ENCODE measurements around the gene DCC. TPM values are rescaled to one million over a fixed set of nuclear protein-coding genes. Genes with fewer than 3 reads are reported as not detected.

DCC gene
- total RNA-seq, 4 donors from 2014 or later = 0.13 TPM; not detected in 3

DNA sequence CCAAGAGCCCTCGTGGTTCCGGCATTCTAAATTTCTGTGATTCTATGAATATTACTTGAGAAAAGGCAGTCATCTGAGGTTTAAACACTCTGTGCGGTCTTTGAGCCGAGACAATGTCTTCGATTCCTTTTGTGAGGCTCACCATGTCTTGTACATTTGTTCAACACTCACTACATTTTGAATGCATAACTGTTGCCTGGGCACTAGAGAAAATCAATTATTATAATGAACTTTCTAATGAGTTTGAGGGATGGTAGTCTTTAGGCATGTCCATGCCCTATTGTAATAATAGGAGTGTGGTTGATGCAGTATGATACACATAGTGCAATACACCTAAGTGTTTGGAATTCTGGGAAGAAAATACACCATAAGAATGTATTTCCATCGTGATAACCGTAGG, 1181.1 kb downstream of the DCC start:
- TF ChIP-seq, protein P1, sequence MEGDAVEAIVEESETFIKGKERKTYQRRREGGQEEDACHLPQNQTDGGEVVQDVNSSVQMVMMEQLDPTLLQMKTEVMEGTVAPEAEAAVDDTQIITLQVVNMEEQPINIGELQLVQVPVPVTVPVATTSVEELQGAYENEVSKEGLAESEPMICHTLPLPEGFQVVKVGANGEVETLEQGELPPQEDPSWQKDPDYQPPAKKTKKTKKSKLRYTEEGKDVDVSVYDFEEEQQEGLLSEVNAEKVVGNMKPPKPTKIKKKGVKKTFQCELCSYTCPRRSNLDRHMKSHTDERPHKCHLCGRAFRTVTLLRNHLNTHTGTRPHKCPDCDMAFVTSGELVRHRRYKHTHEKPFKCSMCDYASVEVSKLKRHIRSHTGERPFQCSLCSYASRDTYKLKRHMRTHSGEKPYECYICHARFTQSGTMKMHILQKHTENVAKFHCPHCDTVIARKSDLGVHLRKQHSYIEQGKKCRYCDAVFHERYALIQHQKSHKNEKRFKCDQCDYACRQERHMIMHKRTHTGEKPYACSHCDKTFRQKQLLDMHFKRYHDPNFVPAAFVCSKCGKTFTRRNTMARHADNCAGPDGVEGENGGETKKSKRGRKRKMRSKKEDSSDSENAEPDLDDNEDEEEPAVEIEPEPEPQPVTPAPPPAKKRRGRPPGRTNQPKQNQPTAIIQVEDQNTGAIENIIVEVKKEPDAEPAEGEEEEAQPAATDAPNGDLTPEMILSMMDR (IDR thresholded peaks at IDR 0.05) = no peak
- TF ChIP-seq POLR2A (IDR thresholded peaks at IDR 0.05) = no peak
- intact Hi-C loops (cut with DNase I; ENCODE audit: low total_unique reads) = no loop called here
- WGBS, 2 donors = 85 to 87% methylated on average over 7 of the region's 7 CpGs
- no peak for DNase-seq (ENCODE audit: low spot score in 2 of 2)
- no peak overlapping the region for H3K4me3 ChIP-seq (ENCODE audit: low read depth, poor library complexity, severe bottlenecking)

DNA sequence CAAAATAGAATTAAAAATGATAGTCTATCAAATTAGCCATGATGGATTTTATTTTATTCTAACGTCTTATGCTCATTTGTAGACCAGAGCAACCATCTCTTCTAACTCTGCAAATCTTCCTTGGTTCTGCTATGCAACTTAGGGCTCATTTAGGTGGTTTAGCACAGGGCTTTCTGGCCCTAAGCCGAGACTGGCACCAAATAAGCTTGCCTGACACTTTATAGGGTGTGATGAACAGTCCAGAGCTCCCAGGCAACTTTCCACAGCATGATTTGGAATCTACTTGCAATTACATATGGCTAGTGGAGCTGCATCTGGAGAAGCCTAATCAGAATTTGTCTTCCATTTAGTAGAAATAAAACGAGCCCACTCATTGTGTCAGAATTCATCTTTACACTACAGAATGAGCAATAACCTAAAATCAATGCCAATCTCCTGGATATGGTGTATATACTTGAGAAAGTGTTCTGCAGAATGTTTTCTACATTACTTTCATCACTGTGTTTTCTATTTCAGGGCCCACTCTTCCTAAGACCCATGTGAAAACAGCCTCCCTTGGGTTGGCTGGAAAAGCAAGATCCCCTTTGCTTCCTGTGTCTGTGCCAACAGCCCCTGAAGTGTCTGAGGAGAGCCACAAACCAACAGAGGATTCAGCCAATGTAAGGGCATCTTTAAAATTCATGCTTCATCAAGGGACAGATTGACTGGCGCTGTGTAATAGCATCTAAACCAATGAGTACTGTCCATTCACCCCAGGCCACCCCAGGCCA, 1186.3 kb downstream of the DCC start:
- intact Hi-C loops (cut with DNase I; ENCODE audit: low total_unique reads) = no loop called here
- H3K4me3 ChIP-seq (ENCODE audit: low read depth, poor library complexity, severe bottlenecking) = no peak overlapping the region
- no peak for TF ChIP-seq POLR2A (IDR thresholded peaks at IDR 0.05)
- TF ChIP-seq, protein P1 (IDR thresholded peaks at IDR 0.05) = no peak
- no peak for DNase-seq (ENCODE audit: low spot score in 2 of 2)
- 71 to 77% methylated on average over 4 of the region's 4 CpGs for WGBS, 2 donors

DNA sequence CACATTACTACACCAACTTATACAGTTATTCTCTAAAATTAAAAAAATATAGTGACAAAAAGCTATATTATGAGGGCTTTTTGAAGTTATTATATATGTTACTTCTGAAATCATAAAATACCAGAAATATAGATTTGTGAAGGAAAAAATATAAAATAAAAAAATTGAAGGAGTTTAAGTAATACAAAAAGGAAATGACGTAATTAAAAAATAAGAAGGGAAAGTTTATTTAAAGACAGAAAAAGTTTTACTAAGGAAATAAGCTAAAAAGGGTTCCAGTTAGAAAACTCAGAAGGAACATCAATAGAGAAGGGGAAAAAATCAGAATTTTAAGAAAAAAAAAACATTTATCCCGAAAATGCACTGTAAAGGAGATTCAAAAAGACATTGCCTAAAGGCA, 1187.4 kb downstream of the DCC start:
- intact Hi-C loops (cut with DNase I; ENCODE audit: low total_unique reads) = no loop called here
- 71 to 75% methylated on average over 2 of the region's 2 CpGs for WGBS, 2 donors
- no peak for DNase-seq (ENCODE audit: low spot score in 2 of 2)
- no peak for TF ChIP-seq POLR2A (IDR thresholded peaks at IDR 0.05)
- TF ChIP-seq, protein P1 (IDR thresholded peaks at IDR 0.05) = no peak
- H3K4me3 ChIP-seq (ENCODE audit: low read depth, poor library complexity, severe bottlenecking) = no peak overlapping the region

DNA sequence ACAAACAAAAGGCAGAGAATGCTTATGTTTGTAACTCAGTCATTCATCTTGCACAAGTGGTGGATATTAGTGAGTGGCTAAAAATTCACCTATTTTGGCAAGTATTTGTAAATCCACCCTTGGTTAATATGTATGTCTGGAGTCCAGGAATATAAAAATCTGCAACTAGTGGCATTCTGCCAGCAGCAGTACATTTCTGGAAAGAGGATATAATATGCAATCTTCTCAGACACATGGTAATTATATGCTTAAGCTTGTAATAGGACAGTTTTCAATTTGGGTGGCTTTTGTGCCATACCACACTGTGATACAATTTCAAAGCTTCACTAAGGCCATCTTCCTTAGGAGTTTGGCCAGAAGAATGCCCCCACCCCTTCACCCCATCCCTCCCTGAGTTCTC, 1191.2 kb downstream of the DCC start:
- DNase-seq (ENCODE audit: low spot score in 2 of 2) = no peak
- intact Hi-C loops (cut with DNase I; ENCODE audit: low total_unique reads) = no loop called here
- no peak for TF ChIP-seq POLR2A (IDR thresholded peaks at IDR 0.05)
- TF ChIP-seq, protein P1 (IDR thresholded peaks at IDR 0.05) = no peak
- no peak overlapping the region for H3K4me3 ChIP-seq (ENCODE audit: low read depth, poor library complexity, severe bottlenecking)

DNA sequence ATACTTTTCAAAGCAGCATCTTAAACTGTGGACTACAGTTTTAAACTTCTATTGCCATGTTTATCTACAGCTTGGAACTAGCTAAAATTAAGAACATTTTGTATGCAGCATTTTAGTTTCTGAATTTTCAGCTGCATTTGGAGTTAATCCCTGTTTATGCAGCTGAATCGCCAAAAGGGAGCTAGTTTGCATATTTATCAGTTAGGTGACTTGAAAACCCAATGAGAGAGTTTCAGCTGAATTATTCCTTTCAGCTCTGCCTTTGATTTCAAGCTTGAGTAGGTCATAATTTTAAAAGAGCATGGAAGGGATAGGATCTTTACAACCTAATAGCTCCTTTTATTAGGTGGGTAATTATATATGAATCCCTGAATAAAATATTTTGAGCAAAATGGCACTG, 1191.9 kb downstream of the DCC start:
- WGBS, 2 donors = 56 to 58% methylated on average over 1 of the region's 1 CpG
- no peak for DNase-seq (ENCODE audit: low spot score in 2 of 2)
- H3K4me3 ChIP-seq (ENCODE audit: low read depth, poor library complexity, severe bottlenecking) = no peak overlapping the region
- intact Hi-C loops (cut with DNase I; ENCODE audit: low total_unique reads) = no loop called here
- TF ChIP-seq, protein P1 (IDR thresholded peaks at IDR 0.05) = no peak
- no peak for TF ChIP-seq POLR2A (IDR thresholded peaks at IDR 0.05)

DNA sequence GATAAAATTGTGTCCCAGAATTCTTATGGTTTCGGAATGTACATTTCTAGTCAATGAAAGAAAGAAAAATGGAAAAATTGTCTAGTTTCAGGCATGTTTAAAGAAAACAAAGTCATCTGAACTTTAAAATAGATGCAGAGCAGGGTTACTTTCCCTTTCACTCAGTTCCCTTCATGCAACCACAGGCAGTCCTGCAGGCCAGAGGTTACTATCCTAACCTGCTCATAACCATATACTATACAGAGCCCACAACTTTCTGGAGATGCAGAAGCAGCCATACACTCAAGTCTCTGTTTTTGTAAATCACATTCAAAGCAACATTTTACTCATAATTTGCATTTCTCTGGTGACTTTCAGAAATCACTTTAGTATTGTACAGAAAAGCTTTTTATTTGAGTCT, 1194.2 kb downstream of the DCC start:
- intact Hi-C loops (cut with DNase I; ENCODE audit: low total_unique reads) = no loop called here
- 92% methylated on average over 1 of the region's 1 CpG for WGBS, 2 donors
- TF ChIP-seq POLR2A (IDR thresholded peaks at IDR 0.05) = no peak
- TF ChIP-seq, protein P1 (IDR thresholded peaks at IDR 0.05) = no peak
- no peak for DNase-seq (ENCODE audit: low spot score in 2 of 2)
- H3K4me3 ChIP-seq (ENCODE audit: low read depth, poor library complexity, severe bottlenecking) = no peak overlapping the region
